A673 (cell line): ENCODE measurements around the gene ID4.

Experiments
- EZH2 ChIP-seq: fragments of 200-600 bp; sonication (generic); IDR thresholded peaks from 2 replicates; pipeline ENCODE4 v1.6.1; 2017; ENCODE audit warnings: borderline replicate concordance, low read depth, mild to moderate bottlenecking, mixed read lengths, antibody characterized with exemption, low read length; ENCODE audit not compliant: poor library complexity, severe bottlenecking
- TF ChIP-seq, protein P1 (sequence below): fragments of 300-800, 200-600 bp; sonication (generic); conservative IDR thresholded peaks from 2 replicates; pipeline ENCODE4 v1.5.1; 2017; ENCODE audit warnings: low read depth, mild to moderate bottlenecking, antibody characterized with exemption, low read length, moderate library complexity, mixed read lengths

GRCh38 chr6:19844689-19845088 is 7.5 kb downstream of the ID4 start:
- TF ChIP-seq, protein P1, sequence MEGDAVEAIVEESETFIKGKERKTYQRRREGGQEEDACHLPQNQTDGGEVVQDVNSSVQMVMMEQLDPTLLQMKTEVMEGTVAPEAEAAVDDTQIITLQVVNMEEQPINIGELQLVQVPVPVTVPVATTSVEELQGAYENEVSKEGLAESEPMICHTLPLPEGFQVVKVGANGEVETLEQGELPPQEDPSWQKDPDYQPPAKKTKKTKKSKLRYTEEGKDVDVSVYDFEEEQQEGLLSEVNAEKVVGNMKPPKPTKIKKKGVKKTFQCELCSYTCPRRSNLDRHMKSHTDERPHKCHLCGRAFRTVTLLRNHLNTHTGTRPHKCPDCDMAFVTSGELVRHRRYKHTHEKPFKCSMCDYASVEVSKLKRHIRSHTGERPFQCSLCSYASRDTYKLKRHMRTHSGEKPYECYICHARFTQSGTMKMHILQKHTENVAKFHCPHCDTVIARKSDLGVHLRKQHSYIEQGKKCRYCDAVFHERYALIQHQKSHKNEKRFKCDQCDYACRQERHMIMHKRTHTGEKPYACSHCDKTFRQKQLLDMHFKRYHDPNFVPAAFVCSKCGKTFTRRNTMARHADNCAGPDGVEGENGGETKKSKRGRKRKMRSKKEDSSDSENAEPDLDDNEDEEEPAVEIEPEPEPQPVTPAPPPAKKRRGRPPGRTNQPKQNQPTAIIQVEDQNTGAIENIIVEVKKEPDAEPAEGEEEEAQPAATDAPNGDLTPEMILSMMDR = no peak
- TF ChIP-seq EZH2 = no peak
